NCI-H1417 treated with DMSO at 0.1 percent for 48 hours (cell line): Measurements from ENCODE around the gene EN2.
"Not testable (repeated sequence)": the region's sequence is repeated elsewhere in the genome, so short reads cannot be mapped to it uniquely, and the experiment has no call there.

ENCODE experiments used
- DNase-seq: peaks from one replicate; lab custom pipeline; 2025; lab: John Stamatoyannopoulos, UW

EN2 gene

DNA sequence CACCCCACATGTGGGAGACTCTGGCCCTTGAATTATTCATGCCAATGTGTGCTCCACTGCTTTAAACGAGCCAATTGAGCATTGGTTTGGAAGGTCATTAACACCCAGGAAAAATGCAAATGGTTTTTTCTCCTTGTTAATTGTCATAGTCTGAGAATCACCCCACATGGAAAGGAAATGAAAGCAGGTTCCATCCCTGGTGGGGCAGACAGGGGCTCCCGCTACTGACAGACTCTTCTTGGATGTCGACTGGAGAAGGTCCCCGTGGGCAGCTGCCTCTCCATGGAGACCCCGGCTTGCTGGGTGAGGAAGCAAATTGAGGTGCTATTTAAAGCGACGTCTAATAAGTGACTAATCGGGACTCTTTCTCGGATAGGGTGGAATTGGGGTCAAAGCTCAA lies 32.0 kb upstream of the EN2 start:
- DNase-seq: no peak

DNA sequence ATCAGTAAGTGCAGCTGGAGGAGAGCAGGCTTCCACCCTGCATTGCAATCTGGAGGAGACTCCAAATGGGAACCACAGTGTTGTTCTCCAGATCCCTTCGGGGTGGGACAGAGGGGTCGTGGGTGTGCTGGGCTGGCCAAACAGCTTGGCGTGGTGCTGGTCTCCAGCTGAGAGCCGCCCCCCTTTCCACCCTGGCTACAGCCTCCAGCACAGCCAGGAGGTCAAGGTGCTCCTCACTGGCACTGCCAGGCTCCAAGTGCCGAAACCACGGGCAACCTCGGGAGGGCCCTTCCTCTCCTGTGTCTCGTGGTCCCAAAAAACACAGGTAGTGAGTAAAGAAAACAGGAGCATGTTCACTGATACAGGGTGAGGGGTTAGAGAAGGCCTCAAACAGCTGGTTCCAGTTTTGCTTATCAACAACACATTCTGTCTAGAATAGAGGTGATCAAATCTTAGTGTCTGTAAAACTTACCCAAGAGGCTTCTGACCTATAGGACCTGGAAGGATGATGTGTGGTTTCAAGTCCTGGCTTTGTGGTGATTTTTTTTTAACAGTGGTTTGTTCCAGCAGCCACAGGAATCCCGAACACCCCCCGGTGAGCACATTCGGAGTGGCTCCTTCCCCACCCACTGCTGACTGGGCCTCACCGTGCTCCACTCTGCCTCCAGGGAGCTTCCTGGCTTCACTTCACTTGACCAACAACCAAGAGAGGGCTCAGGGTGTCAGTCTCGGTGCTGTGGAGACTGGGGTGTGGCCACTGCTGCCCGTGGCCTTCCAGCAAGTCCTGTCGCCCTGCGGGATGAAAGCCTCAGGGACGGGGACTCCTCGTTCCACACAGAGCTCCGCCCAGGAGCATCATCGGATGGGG lies 31.2 kb upstream of the EN2 start:
- DNase-seq: no peak

- no peak for DNase-seq
Measured at GRCh38 chr7:155427411-155428038, 30.4 kb upstream of the EN2 start.

- DNase-seq: no peak
Measured at GRCh38 chr7:155428171-155428834, 29.6 kb upstream of the EN2 start.

DNA sequence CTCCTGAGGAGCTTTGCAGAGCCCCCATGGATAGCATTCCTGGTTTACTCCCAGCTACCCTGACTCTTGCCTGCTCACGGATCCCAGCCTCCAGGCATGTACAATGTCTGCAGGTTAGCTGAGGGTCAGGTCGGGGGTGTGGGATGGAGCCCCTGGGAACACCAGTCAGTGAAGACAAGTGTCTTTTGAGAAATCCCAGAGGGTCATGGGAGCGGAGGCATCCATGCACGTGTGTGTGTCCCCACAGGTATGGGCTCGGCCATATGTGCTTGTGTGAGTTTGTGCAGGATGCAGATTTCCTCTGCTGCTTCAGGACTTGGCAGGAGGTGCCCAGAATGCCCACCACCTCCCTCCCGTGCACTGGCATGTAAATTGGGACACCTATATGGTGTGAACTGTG lies 28.3 kb upstream of the EN2 start:
- DNase-seq: no peak

GRCh38 chr7:155430606-155431005 lies 27.3 kb upstream of the EN2 start:
- DNase-seq: no peak

DNA sequence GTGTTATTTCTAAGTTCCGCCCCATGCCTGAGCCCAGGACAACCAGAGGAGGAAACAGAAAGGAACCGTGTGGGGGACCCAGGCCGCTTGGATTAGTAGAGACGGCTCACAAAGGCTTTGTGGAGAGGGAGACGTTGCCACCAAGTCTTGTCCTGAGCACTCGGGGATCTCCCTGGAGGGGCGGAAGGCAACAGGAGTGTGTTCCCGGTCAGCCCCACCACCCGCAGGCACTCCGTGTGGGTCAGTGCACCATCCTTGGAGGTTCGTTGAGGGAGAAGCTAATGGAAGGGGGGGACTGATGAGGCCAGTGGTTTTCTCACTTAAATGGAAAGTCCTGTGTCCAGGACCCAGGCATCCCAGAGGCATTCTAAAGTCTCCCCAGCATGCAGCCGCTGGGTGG lies 26.7 kb upstream of the EN2 start:
- DNase-seq: no peak

DNA sequence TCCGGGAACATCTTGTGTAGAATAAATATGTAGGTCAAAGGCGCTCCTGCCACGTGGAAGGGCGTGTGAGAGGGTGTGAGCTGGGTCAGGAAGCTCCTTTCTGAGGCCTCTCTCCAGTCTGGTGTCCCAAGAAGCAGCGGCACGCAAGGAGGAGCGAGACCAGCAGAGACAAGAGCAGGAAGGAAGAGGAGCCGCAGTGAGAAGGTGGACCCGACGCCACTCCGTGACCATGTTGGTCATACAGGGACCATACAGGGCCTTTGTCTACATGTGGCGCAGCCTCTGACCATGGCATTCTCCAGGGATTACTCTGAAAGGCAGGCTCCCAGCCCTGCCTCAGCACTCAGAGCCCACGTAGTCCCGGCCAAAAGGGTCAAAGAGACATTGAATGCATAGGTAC lies 26.2 kb upstream of the EN2 start:
- DNase-seq: no peak

DNA sequence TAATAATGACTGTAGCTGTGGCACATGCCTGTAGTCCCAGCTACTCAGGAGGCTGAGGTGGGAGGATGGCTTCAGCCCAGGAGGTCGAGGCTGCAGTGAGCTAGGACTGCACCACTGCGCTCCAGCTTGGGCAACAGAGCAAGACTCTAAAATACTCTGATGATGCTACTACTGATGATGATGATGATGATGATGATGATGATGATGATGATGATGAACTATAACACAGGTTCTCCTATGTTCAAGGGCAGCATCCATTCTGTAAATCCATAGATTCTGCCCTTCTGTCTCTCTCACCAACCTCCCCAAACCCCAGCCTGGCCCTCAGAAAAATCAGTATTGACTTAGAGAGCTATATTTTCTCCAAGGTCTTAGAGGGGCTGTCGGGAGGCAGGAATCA lies 22.8 kb upstream of the EN2 start:
- no peak for DNase-seq

DNA sequence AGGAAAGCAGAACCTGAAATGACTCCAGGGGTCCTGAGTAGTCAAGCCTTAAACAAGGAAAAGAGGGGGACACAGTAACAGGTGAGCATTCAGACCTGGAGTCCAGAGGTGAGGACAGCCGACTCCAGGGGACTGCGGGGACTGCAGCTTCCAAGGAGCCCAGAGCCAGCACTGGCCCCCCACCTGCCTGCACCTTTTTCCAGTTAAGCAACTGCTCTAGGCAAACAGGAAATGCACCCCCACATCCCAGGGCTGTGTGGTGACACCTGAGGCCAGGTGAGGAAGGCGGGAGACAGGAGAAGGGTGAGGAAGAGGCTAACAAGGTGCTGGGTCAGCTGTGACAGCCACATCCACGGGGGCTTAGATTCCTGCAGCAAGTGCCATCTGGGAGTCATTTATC lies 20.1 kb upstream of the EN2 start:
- no peak for DNase-seq

GRCh38 chr7:155438777-155439176 lies 19.2 kb upstream of the EN2 start:
- no peak for DNase-seq

- no peak for DNase-seq
Measured at GRCh38 chr7:155439311-155440017, 18.5 kb upstream of the EN2 start.

- DNase-seq: no peak
Measured at GRCh38 chr7:155440018-155440410, 17.9 kb upstream of the EN2 start.

GRCh38 chr7:155441856-155442255 lies 16.1 kb upstream of the EN2 start:
- no peak for DNase-seq

DNA sequence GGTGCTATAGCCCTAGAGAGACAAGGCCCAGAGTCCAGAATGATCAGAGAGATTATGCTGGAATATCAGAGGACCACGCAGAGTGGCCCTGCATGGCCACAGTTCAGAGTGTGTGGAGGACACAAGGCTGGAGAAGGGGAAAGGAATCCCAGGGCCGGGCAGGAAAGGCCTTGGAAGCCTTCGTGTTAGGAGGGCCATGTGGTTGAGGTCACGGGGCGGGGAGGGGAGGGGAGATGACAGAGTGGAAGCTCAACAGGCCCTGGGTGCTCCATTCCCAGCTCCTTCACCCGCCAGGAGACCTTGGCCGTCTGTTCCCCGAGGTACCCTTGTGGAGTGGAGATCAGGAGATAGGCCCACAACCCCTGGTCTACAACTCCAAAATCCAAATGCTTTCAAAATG lies 13.2 kb upstream of the EN2 start:
- no peak for DNase-seq

GRCh38 chr7:155445606-155446005 lies 12.3 kb upstream of the EN2 start:
- DNase-seq: not testable (repeated sequence)

DNA sequence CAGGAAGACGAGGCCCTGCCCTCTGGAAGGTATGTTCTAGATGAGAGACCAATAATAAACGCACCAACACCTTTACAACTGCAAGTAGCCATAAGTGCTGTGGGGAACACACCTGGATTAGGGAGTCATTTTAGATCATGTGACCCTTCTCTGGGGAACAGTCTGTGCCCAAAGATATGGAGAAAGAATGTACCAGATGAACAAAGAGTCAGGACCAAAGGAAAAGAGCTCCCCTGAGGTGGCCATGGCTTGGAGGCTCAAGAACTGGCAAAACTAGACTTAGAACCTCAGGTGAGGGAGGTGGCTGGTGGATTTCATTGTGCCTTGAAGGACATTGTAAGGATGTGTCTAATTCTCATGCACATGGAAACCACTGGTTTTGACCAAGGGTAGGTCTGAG lies 10.3 kb upstream of the EN2 start:
- no peak for DNase-seq

GRCh38 chr7:155448632-155449007 lies 9.3 kb upstream of the EN2 start:
- no peak for DNase-seq

- no peak for DNase-seq
Measured at GRCh38 chr7:155449008-155449868, 8.7 kb upstream of the EN2 start.

DNA sequence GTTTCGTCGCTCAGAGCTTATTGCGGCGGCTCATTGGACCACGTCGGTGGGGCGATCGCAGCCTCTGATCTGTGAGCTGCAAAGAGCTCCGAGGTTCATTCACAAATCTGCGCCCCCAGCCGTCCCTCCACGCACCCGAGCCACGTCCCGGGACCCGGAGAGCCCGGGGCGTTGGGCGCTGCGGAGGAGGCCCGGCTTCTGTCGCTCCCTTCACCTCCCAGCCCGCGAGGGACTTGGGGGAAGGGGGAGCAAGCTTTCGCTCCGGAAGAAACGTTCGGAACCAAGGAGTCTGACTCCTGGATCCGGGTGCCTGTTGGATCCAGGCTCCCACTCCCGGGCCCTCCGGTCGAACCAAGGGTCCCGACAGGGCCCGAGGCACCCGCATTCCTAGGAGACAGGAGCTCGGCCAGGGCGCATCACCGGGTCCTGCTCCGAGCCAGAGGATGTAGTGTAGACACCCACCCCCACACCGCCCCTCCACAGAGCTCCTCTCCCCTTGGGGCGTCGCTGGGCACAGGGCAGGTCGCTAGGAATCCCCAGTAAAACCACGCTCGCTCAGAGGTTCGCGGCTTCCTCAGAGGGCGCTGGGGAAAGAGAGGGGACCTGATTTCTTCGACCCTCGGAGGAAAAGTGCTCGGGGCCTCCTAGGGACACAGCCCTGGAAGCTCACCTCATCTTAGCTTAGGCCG lies 7.9 kb upstream of the EN2 start:
- DNase-seq: no peak

- DNase-seq: no peak
Measured at GRCh38 chr7:155450558-155450969, 7.4 kb upstream of the EN2 start.
